CD4-positive, alpha-beta T cell (primary cell): Measurements from ENCODE around the gene LDLR. TPM values are rescaled to one million over a fixed set of nuclear protein-coding genes. Genes with fewer than 3 reads are reported as not detected.
"Not testable (repeated sequence)": the region's sequence is repeated elsewhere in the genome, so short reads cannot be mapped to it uniquely, and the experiment has no call there.

Experiments used
- ATAC-seq: fragments of 200-7000 bp; cut with Tn5 transposase; one replicate; pipeline ENCODE4 v1.10.0; 2022; ENCODE audit warnings: mild to moderate bottlenecking; ENCODE audit not compliant: poor library complexity
- CTCF ChIA-PET: fragments of 350-600 bp; sonication (Branson Sonifier 250); formaldehyde crosslinking; loops from one replicate; lab custom pipeline; 2021; ENCODE audit warnings: antibody characterized with exemption, inconsistent platforms; lab: Charles Lee
- POLR2A ChIA-PET: fragments of 350-600 bp; sonication (Branson Sonifier 250); formaldehyde crosslinking; loops from one replicate; lab custom pipeline; 2021; ENCODE audit warnings: antibody characterized with exemption, inconsistent platforms; lab: Charles Lee
- DNase-seq, 14 experiments: peaks; one replicate each; pipeline ENCODE4 v3.0.0-alpha.2; 2013 to 2020; ENCODE audit warnings: mixed read lengths in 2 of 14
- H3K27ac ChIP-seq, 2 donors: one replicate each; pipeline versions ENCODE4 v1.5.1 to v1.7.0; 2013; ENCODE audit warnings: low read length in 2 of 2, low read depth in 1 of 2, mild to moderate bottlenecking in 1 of 2
- H3K27me3 ChIP-seq, 2 experiments: 1 replicate in 1 of 2; 2 replicates in 1 of 2; pipeline versions ENCODE4 v1.6.1 to v1.7.0; 2013; ENCODE audit warnings: low read length in 2 of 2, control low read depth in 1 of 2, mild to moderate bottlenecking in 1 of 2, moderate library complexity in 1 of 2; ENCODE audit not compliant: insufficient read depth in 2 of 2, control insufficient read depth in 1 of 2
- H3K36me3 ChIP-seq: one replicate; pipeline ENCODE4 v1.6.1; 2013; ENCODE audit warnings: low read length, control low read depth; ENCODE audit not compliant: insufficient read depth
- H3K4me1 ChIP-seq: one replicate; pipeline ENCODE4 v1.6.1; 2013; ENCODE audit warnings: low read length, control low read depth; ENCODE audit not compliant: insufficient read depth
- H3K4me3 ChIP-seq: one replicate; pipeline ENCODE4 v1.5.1; 2013; ENCODE audit warnings: mild to moderate bottlenecking, low read length, moderate library complexity
- H3K9me3 ChIP-seq, 2 experiments: 1 replicate in 1 of 2; 2 replicates in 1 of 2; pipeline versions ENCODE4 v1.6.1 to v1.7.0; 2013; ENCODE audit warnings: low read length in 2 of 2, mild to moderate bottlenecking in 2 of 2, control low read depth in 1 of 2, moderate library complexity in 1 of 2; ENCODE audit not compliant: control insufficient read depth in 1 of 2, insufficient read depth in 1 of 2
- H3K27ac Mint-ChIP-seq: one replicate; pipeline ENCODE4 v1.8.0; 2020; ENCODE audit warnings: mixed read lengths
- H3K27me3 Mint-ChIP-seq: one replicate; pipeline ENCODE4 v1.8.0; 2021; ENCODE audit warnings: mixed read lengths
- H3K36me3 Mint-ChIP-seq: one replicate; pipeline ENCODE4 v1.8.0; 2021; ENCODE audit warnings: low read depth, mixed read lengths
- H3K4me1 Mint-ChIP-seq: one replicate; pipeline ENCODE4 v1.8.0; 2021; ENCODE audit warnings: low read depth, mixed read lengths
- H3K4me3 Mint-ChIP-seq: one replicate; pipeline ENCODE4 v1.8.0; 2020; ENCODE audit warnings: mild to moderate bottlenecking, mixed read lengths
- H3K9me3 Mint-ChIP-seq: one replicate; pipeline ENCODE4 v1.8.0; 2020; ENCODE audit warnings: mixed read lengths
- CTCF ChIP-seq: fragments of 200-600 bp; IDR thresholded peaks from one replicate; pipeline ENCODE4 v1.8.0; 2022; ENCODE audit warnings: antibody characterized with exemption, mild to moderate bottlenecking
- intact Hi-C, 2 experiments: fragments of 100-400 bp; cut with DNase I in 1 of 2; cut with micrococcal nuclease in 1 of 2; formaldehyde crosslinking; loops; one replicate each; pipeline versions ENCODE4 v1.15.1 to v1.9.0; 2023 to 2025; cut with DNase I, micrococcal nuclease
- total RNA-seq, 174 experiments: library from RNA in 2 of 174; stranded (reverse) in 2 of 174; gene quantifications; one replicate each; pipeline ENCODE4 v1.2.3 and lab custom pipeline; 2021 to 2026

Gene LDLR
- total RNA-seq, 2 experiments from 2014 or later, result 32.5 to 34.0 TPM

- Histone ChIP-seq H3K4me3 (no peak overlapping the region), H3K4me1 (peaks cover 15% of the 10 kb centered on the region), H3K27ac (no peak overlapping the region), H3K36me3 (peaks cover 40% of the 10 kb centered on the region), H3K9me3 (peaks cover 0 to 3% of the 10 kb centered on the region in 2 experiments), H3K27me3 (no peaks in the 10 kb centered on the region)
- intact Hi-C loops, result no loop called here
- no peak for DNase-seq
- ATAC-seq, result no peak
- ChIA-PET POLR2A (interaction anchor here (1.3 kb wide), 1 partner anchor 11 kb away, joined by 6 read pairs; no protein-coding TSS in a partner anchor), CTCF (interaction anchor here (0.7 to 2.9 kb wide), 3 partner anchors 11 to 25 kb away, joined by 3 to 9 read pairs (median 6); partner anchors contain the start of gene LDLR)
- TF ChIP-seq CTCF, result no peak
- H3K9me3 Mint-ChIP-seq, result peaks cover 2% of the 10 kb centered on the region
- H3K4me1 Mint-ChIP-seq, result peaks cover 6% of the 10 kb centered on the region
- H3K36me3 Mint-ChIP-seq, result peaks cover 54% of the 10 kb centered on the region
- H3K4me3 Mint-ChIP-seq, result no peak overlapping the region
- no peak overlapping the region for H3K27ac Mint-ChIP-seq
- H3K27me3 Mint-ChIP-seq, result no peaks in the 10 kb centered on the region
Observed at GRCh38 chr19:11101057-11101456, 11.8 kb downstream of the LDLR start.

GRCh38 chr19:11102944-11103343 lies 13.7 kb downstream of the LDLR start:
- H3K4me3 ChIP-seq, result no peak overlapping the region
- no peaks in the 10 kb centered on the region for H3K27me3 Mint-ChIP-seq
- H3K4me1 ChIP-seq, result no peaks in the 10 kb centered on the region
- H3K9me3 Mint-ChIP-seq, result no peaks in the 10 kb centered on the region
- peaks cover 0 to 3% of the 10 kb centered on the region in 2 experiments for H3K9me3 ChIP-seq
- no peak overlapping the region for H3K27ac ChIP-seq
- no peaks in the 10 kb centered on the region for H3K4me1 Mint-ChIP-seq
- ATAC-seq, result no peak
- no peak overlapping the region for H3K27ac Mint-ChIP-seq
- DNase-seq, result no peak
- no peaks in the 10 kb centered on the region for H3K27me3 ChIP-seq
- intact Hi-C loops, result no loop called here
- no peak overlapping the region for H3K4me3 Mint-ChIP-seq
- ChIA-PET CTCF (no interaction called here), POLR2A (no interaction called here)
- H3K36me3 Mint-ChIP-seq, result peaks cover 60% of the 10 kb centered on the region
- no peak for TF ChIP-seq CTCF
- H3K36me3 ChIP-seq, result peaks cover 52% of the 10 kb centered on the region

GRCh38 chr19:11103667-11104066 lies 14.4 kb downstream of the LDLR start:
- H3K4me3 ChIP-seq, H3K27ac ChIP-seq, H3K9me3 Mint-ChIP-seq, H3K27me3 ChIP-seq, H3K27ac Mint-ChIP-seq, H3K4me1 Mint-ChIP-seq, H3K4me3 Mint-ChIP-seq, H3K4me1 ChIP-seq, H3K9me3 ChIP-seq, ATAC-seq, intact Hi-C loops, H3K27me3 Mint-ChIP-seq, DNase-seq: not testable (repeated sequence)
- H3K36me3 ChIP-seq, result peaks cover 57% of the 10 kb centered on the region
- CTCF ChIA-PET, result interaction anchor here (1.3 kb wide), 1 partner anchor 68 kb away, joined by 3 read pairs; no protein-coding TSS in a partner anchor
- peaks cover 60% of the 10 kb centered on the region for H3K36me3 Mint-ChIP-seq
- POLR2A ChIA-PET, result interaction anchor here (1.6 kb wide), 1 partner anchor 9 kb away, joined by 7 read pairs; no protein-coding TSS in a partner anchor
